Measurements from ENCODE around the gene LEPROT. TPM values are rescaled to one million over a fixed set of nuclear protein-coding genes. Genes with fewer than 3 reads are reported as not detected.

The LEPROT gene
- total RNA-seq, 2 donors from 2014 or later, result 45.1 to 77.6 TPM

GRCh38 chr1:65469889-65470340 lies 49.4 kb downstream of the LEPROT start:
- H3K9me3 ChIP-seq, result no peaks in the 10 kb centered on the region
- no peaks in the 10 kb centered on the region for H3K36me3 ChIP-seq
- intact Hi-C loops (cut with DNase I), result no loop called here
- no peak for DNase-seq
- H3K4me1 ChIP-seq, result no peaks in the 10 kb centered on the region
- H3K27ac ChIP-seq, result no peak overlapping the region
- H3K27me3 ChIP-seq, result no peaks in the 10 kb centered on the region
- H3K4me3 ChIP-seq, result no peak overlapping the region
- no peak for TF ChIP-seq CTCF (IDR thresholded peaks at IDR 0.05)
- no peak overlapping the region for H3K9ac ChIP-seq (ENCODE audit: low read depth in 2 of 2, low read length in 2 of 2)

GRCh38 chr1:65470766-65471165 lies 50.3 kb downstream of the LEPROT start:
- no peak overlapping the region for H3K27ac ChIP-seq
- no peaks in the 10 kb centered on the region for H3K27me3 ChIP-seq
- H3K4me1 ChIP-seq, result no peaks in the 10 kb centered on the region
- H3K9ac ChIP-seq (ENCODE audit: low read depth in 2 of 2, low read length in 2 of 2), result no peak overlapping the region
- H3K36me3 ChIP-seq, result no peaks in the 10 kb centered on the region
- intact Hi-C loops (cut with DNase I), result no loop called here
- no peaks in the 10 kb centered on the region for H3K9me3 ChIP-seq
- no peak for TF ChIP-seq CTCF (IDR thresholded peaks at IDR 0.05)
- no peak overlapping the region for H3K4me3 ChIP-seq
- DNase-seq, result no peak

- Histone ChIP-seq H3K4me3 (no peak overlapping the region), H3K9ac (ENCODE audit: low read depth in 2 of 2, low read length in 2 of 2) (no peak overlapping the region), H3K27me3 (no peaks in the 10 kb centered on the region), H3K4me1 (no peaks in the 10 kb centered on the region), H3K27ac (no peak overlapping the region), H3K36me3 (no peaks in the 10 kb centered on the region), H3K9me3 (no peaks in the 10 kb centered on the region)
- no peak for DNase-seq
- no peak for TF ChIP-seq CTCF (IDR thresholded peaks at IDR 0.05)
- intact Hi-C loops (cut with DNase I), result no loop called here
Observed at GRCh38 chr1:65471213-65471833, 50.9 kb downstream of the LEPROT start.

DNA sequence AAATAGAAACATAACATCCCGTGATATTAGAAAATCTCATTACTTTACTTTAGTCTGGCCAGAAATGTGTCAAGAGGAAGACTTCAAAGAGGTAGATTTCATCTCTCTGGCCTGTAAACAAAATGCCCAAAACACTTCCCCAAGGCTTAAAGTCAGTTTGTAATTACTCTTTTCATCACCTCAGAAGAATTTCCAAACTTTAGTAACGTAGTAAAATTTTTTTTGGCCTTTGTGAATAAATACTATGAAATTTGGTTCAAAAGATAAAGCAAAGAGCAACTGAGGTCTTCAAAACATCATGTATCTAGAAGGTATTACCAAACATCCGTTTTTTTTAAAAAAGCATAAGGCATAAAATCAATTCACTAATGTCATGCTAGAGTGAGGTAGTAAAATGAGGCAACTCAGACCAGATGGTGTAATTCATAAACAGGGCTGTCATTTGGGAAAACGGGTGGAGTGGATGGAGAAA lies 51.4 kb downstream of the LEPROT start:
- Histone ChIP-seq H3K27me3 (no peaks in the 10 kb centered on the region), H3K36me3 (no peaks in the 10 kb centered on the region), H3K9me3 (no peaks in the 10 kb centered on the region), H3K27ac (no peak overlapping the region), H3K4me1 (no peaks in the 10 kb centered on the region), H3K4me3 (no peak overlapping the region), H3K9ac (ENCODE audit: low read depth in 2 of 2, low read length in 2 of 2) (no peak overlapping the region)
- intact Hi-C loops (cut with DNase I), result no loop called here
- DNase-seq, result no peak
- TF ChIP-seq CTCF (IDR thresholded peaks at IDR 0.05), result no peak

- no peaks in the 10 kb centered on the region for H3K36me3 ChIP-seq
- no peak overlapping the region for H3K4me3 ChIP-seq
- intact Hi-C loops (cut with DNase I), result no loop called here
- H3K27ac ChIP-seq, result no peak overlapping the region
- no peaks in the 10 kb centered on the region for H3K27me3 ChIP-seq
- no peak for DNase-seq
- H3K9ac ChIP-seq (ENCODE audit: low read depth in 2 of 2, low read length in 2 of 2), result no peak overlapping the region
- no peaks in the 10 kb centered on the region for H3K4me1 ChIP-seq
- no peaks in the 10 kb centered on the region for H3K9me3 ChIP-seq
- no peak for TF ChIP-seq CTCF (IDR thresholded peaks at IDR 0.05)
Observed at GRCh38 chr1:65476327-65476726, 55.9 kb downstream of the LEPROT start.
